HG03280 (cell line): ENCODE results near the gene METTL16.

ENCODE experiments used
- ATAC-seq: cut with Tn5 transposase; IDR thresholded peaks from one replicate; pipeline ENCODE4 v1.9.1; 2021; ENCODE audit warnings: mild to moderate bottlenecking, moderate library complexity; ENCODE audit not compliant: unreplicated experiment

The METTL16 gene

GRCh38 chr17:2418572-2418971 is 93.1 kb downstream of the METTL16 start:
- ATAC-seq: no peak

- ATAC-seq: no peak
Observed at GRCh38 chr17:2416010-2416734, 95.5 kb downstream of the METTL16 start.

- ATAC-seq: no peak
Observed at GRCh38 chr17:2415081-2415480, 96.6 kb downstream of the METTL16 start.

- no peak for ATAC-seq
Observed at GRCh38 chr17:2414446-2415064, 97.1 kb downstream of the METTL16 start.

GRCh38 chr17:2412561-2413021 is 99.1 kb downstream of the METTL16 start:
- no peak for ATAC-seq

- no peak for ATAC-seq
Observed at GRCh38 chr17:2410951-2411350, 100.7 kb downstream of the METTL16 start.

GRCh38 chr17:2406903-2407790 is 104.5 kb downstream of the METTL16 start:
- ATAC-seq: no peak

GRCh38 chr17:2406271-2406902 is 105.3 kb downstream of the METTL16 start:
- ATAC-seq: no peak

GRCh38 chr17:2405247-2405926 is 106.3 kb downstream of the METTL16 start:
- no peak for ATAC-seq

GRCh38 chr17:2403044-2403443 is 108.6 kb downstream of the METTL16 start:
- ATAC-seq: no peak

- no peak for ATAC-seq
Observed at GRCh38 chr17:2402544-2402943, 109.1 kb downstream of the METTL16 start.

GRCh38 chr17:2401426-2402221 is 110.1 kb downstream of the METTL16 start:
- ATAC-seq: peak; percentile 49

GRCh38 chr17:2400877-2401425 is 110.7 kb downstream of the METTL16 start, which contains the start of gene MNT:
TSS of gene MNT (minus strand) at chr17:2401060. CDS start at chr17:2400712, 348 bp downstream.
- ATAC-seq: peak; percentile 43

GRCh38 chr17:2400474-2400866 is 111.2 kb downstream of the METTL16 start:
- no peak for ATAC-seq

- peak; percentile 40 for ATAC-seq
Observed at GRCh38 chr17:2399572-2400473, 111.9 kb downstream of the METTL16 start.

GRCh38 chr17:2398655-2399571 is 112.8 kb downstream of the METTL16 start:
- no peak for ATAC-seq

GRCh38 chr17:2398182-2398581 is 113.5 kb downstream of the METTL16 start:
- no peak for ATAC-seq
